HG03025 (cell line): ENCODE measurements around the gene MYBPC2.

Source experiments
- ATAC-seq: cut with Tn5 transposase; IDR thresholded peaks from one replicate; pipeline ENCODE4 v1.9.1; 2021; ENCODE audit warnings: mild to moderate bottlenecking, moderate library complexity; ENCODE audit not compliant: unreplicated experiment, low FRiP score

The MYBPC2 gene

GRCh38 chr19:50477751-50478515 lies 45.2 kb downstream of the MYBPC2 start:
- no peak for ATAC-seq

GRCh38 chr19:50478901-50479715 lies 46.4 kb downstream of the MYBPC2 start:
- ATAC-seq: no peak

GRCh38 chr19:50479761-50480251 lies 47.1 kb downstream of the MYBPC2 start:
- ATAC-seq: no peak

GRCh38 chr19:50480281-50481111 lies 47.8 kb downstream of the MYBPC2 start:
- no peak for ATAC-seq

GRCh38 chr19:50481351-50482149 lies 48.9 kb downstream of the MYBPC2 start:
- ATAC-seq: no peak

GRCh38 chr19:50482271-50482855 lies 49.7 kb downstream of the MYBPC2 start:
- no peak for ATAC-seq

GRCh38 chr19:50482916-50483315 lies 50.2 kb downstream of the MYBPC2 start:
- no peak for ATAC-seq

- ATAC-seq: no peak
Observed at GRCh38 chr19:50485284-50485955, 52.7 kb downstream of the MYBPC2 start.

- no peak for ATAC-seq
Observed at GRCh38 chr19:50486823-50487515, 54.3 kb downstream of the MYBPC2 start.

- no peak for ATAC-seq
Observed at GRCh38 chr19:50488389-50489194, 55.9 kb downstream of the MYBPC2 start.

GRCh38 chr19:50489461-50490011 lies 56.8 kb downstream of the MYBPC2 start:
- no peak for ATAC-seq

- ATAC-seq: no peak
Observed at GRCh38 chr19:50490411-50490811, 57.7 kb downstream of the MYBPC2 start.

- no peak for ATAC-seq
Observed at GRCh38 chr19:50490991-50491472, 58.3 kb downstream of the MYBPC2 start.

- ATAC-seq: no peak
Observed at GRCh38 chr19:50492303-50493052, 59.8 kb downstream of the MYBPC2 start.

GRCh38 chr19:50493171-50493570 lies 60.5 kb downstream of the MYBPC2 start:
- ATAC-seq: no peak

- ATAC-seq: no peak
Observed at GRCh38 chr19:50494186-50495019, 61.7 kb downstream of the MYBPC2 start.
